Measurements from ENCODE around the gene TMEM222.

Gene TMEM222

DNA sequence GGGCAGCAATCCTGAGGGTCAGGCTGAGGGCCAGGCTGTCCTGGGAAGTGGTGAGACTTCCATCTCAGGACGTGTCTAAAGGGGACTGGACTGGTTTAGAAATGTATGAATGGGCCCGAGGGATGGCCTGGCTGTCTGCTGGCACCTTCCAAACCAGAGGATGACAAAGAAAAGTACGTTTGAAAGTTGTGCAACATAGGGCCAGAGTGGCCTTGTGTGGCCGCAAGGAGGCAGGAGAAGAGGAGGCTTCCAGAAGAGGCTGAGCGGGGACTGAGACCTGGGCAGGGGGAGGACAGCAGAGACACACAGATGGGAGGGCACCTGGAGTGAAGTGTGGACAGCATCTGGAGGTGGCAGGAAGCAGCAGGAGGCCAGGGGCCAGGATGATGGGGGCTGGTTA is 17.2 kb downstream of the TMEM222 start:
- TF ChIP-seq, protein P1, sequence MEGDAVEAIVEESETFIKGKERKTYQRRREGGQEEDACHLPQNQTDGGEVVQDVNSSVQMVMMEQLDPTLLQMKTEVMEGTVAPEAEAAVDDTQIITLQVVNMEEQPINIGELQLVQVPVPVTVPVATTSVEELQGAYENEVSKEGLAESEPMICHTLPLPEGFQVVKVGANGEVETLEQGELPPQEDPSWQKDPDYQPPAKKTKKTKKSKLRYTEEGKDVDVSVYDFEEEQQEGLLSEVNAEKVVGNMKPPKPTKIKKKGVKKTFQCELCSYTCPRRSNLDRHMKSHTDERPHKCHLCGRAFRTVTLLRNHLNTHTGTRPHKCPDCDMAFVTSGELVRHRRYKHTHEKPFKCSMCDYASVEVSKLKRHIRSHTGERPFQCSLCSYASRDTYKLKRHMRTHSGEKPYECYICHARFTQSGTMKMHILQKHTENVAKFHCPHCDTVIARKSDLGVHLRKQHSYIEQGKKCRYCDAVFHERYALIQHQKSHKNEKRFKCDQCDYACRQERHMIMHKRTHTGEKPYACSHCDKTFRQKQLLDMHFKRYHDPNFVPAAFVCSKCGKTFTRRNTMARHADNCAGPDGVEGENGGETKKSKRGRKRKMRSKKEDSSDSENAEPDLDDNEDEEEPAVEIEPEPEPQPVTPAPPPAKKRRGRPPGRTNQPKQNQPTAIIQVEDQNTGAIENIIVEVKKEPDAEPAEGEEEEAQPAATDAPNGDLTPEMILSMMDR (IDR thresholded peaks at IDR 0.05; ENCODE audit: insufficient read depth, low read depth, low read length, missing control alignments) = no peak
- H3K4me3 ChIP-seq (ENCODE audit: low read depth, low read length) = no peak overlapping the region
- no peak for DNase-seq (ENCODE audit: low read depth)

GRCh38 chr1:27341525-27342252 is 19.7 kb downstream of the TMEM222 start, which contains the start of gene SYTL1:
SYTL1 (plus strand) TSS chr1:27342022; CDS start chr1:27345335, 3,313 bp downstream.
- H3K4me3 ChIP-seq (ENCODE audit: low read depth, low read length) = peak within 1 kb of the TSS; percentile 47
- DNase-seq (ENCODE audit: low read depth) = peak; percentile 64
- TF ChIP-seq, protein P1 (IDR thresholded peaks at IDR 0.05; ENCODE audit: insufficient read depth, low read depth, low read length, missing control alignments) = no peak

- DNase-seq (ENCODE audit: low read depth) = no peak
- H3K4me3 ChIP-seq (ENCODE audit: low read depth, low read length) = peak overlapping the region; percentile 47
Observed at GRCh38 chr1:27342391-27342777, 20.4 kb downstream of the TMEM222 start.

GRCh38 chr1:27342778-27343638 is 21.0 kb downstream of the TMEM222 start:
- H3K4me3 ChIP-seq (ENCODE audit: low read depth, low read length) = peak overlapping the region; percentile 47
- peak; percentile 70 for DNase-seq (ENCODE audit: low read depth)
- TF ChIP-seq, protein P1 (IDR thresholded peaks at IDR 0.05; ENCODE audit: insufficient read depth, low read depth, low read length, missing control alignments) = no peak

More at GRCh38 chr1:27342391-27342777, 20.4 kb downstream of the TMEM222 start:
- TF ChIP-seq, protein P1 (IDR thresholded peaks at IDR 0.05; ENCODE audit: insufficient read depth, low read depth, low read length, missing control alignments) = no peak

GRCh38 chr1:27343639-27344025 is 21.7 kb downstream of the TMEM222 start:
- no peak for DNase-seq (ENCODE audit: low read depth)
- peak overlapping the region; percentile 47 for H3K4me3 ChIP-seq (ENCODE audit: low read depth, low read length)

GRCh38 chr1:27345272-27345671 is 23.3 kb downstream of the TMEM222 start:
- no peak overlapping the region for H3K4me3 ChIP-seq (ENCODE audit: low read depth, low read length)
- DNase-seq (ENCODE audit: low read depth) = no peak
- TF ChIP-seq, protein P1 (IDR thresholded peaks at IDR 0.05; ENCODE audit: insufficient read depth, low read depth, low read length, missing control alignments) = no peak

More at GRCh38 chr1:27343639-27344025, 21.7 kb downstream of the TMEM222 start:
- TF ChIP-seq, protein P1 (IDR thresholded peaks at IDR 0.05; ENCODE audit: insufficient read depth, low read depth, low read length, missing control alignments) = no peak

Measured in GM12865 (cell line).